DND-41 (cell line): ENCODE measurements around the gene SPDL1.

Experiments
- ATAC-seq: fragments of 200-7000 bp; cut with Tn5 transposase; 3 replicates; pipeline ENCODE4 v1.9.1; 2021; ENCODE audit warnings: low read depth; ENCODE audit not compliant: insufficient read depth
- DNase-seq: peaks from one replicate; pipeline ENCODE4 v3.0.0-alpha.2; 2020
- H2AFZ ChIP-seq: 2 replicates; pipeline ENCODE4 v1.6.0; 2012; ENCODE audit warnings: low read depth, low read length
- H3K27ac ChIP-seq: 2 replicates; pipeline ENCODE4 v1.5.1; 2012; ENCODE audit warnings: low read length, inconsistent platforms
- H3K27me3 ChIP-seq: fragments of 200-600 bp; sonication (generic); 2 replicates; pipeline ENCODE4 v1.6.0; 2012; ENCODE audit warnings: low read length, mild to moderate bottlenecking, inconsistent platforms; ENCODE audit not compliant: insufficient read depth, poor library complexity
- H3K36me3 ChIP-seq: 2 replicates; pipeline ENCODE4 v1.5.1; 2012; ENCODE audit warnings: low read length, inconsistent platforms; ENCODE audit not compliant: insufficient read depth
- H3K4me1 ChIP-seq: 2 replicates; pipeline ENCODE4 v1.5.1; 2012; ENCODE audit warnings: mild to moderate bottlenecking, low read length; ENCODE audit not compliant: insufficient read depth
- H3K4me2 ChIP-seq: 2 replicates; pipeline ENCODE4 v1.6.0; 2012; ENCODE audit warnings: mild to moderate bottlenecking, moderate library complexity, low read length, inconsistent platforms; ENCODE audit not compliant: insufficient read depth
- H3K4me3 ChIP-seq, 2 experiments: fragments of 200-600 bp in 1 of 2; shearing (Covaris generic) in 1 of 2; 2 replicates each; pipeline ENCODE4 v1.5.1; 2012 to 2016; ENCODE audit warnings: inconsistent platforms in 2 of 2, low read length in 2 of 2, mild to moderate bottlenecking in 2 of 2, low read depth in 1 of 2, moderate library complexity in 1 of 2
- H3K79me2 ChIP-seq: 2 replicates; pipeline ENCODE4 v1.6.0; 2012; ENCODE audit warnings: low read length, inconsistent platforms; ENCODE audit not compliant: insufficient read depth
- H3K9ac ChIP-seq: 2 replicates; pipeline ENCODE4 v1.6.0; 2012; ENCODE audit warnings: low read depth, mild to moderate bottlenecking, inconsistent platforms, low read length, moderate library complexity
- H3K9me3 ChIP-seq: 2 replicates; pipeline ENCODE4 v1.5.1; 2012; ENCODE audit warnings: low read length, moderate library complexity, mild to moderate bottlenecking, inconsistent platforms; ENCODE audit not compliant: insufficient read depth, severe bottlenecking
- H4K20me1 ChIP-seq: 2 replicates; pipeline ENCODE4 v1.6.0; 2012; ENCODE audit warnings: low read length; ENCODE audit not compliant: insufficient read depth
- CTCF ChIP-seq: IDR thresholded peaks from 2 replicates; pipeline ENCODE4 v1.5.1; 2012; ENCODE audit warnings: borderline replicate concordance, low read length, moderate library complexity, mild to moderate bottlenecking; ENCODE audit not compliant: poor library complexity, severe bottlenecking; ENCODE audit errors: extremely low read depth
- EZH2 ChIP-seq: IDR thresholded peaks from 3 replicates; pipeline ENCODE4 v1.6.1; 2012; ENCODE audit warnings: borderline replicate concordance, low read depth, mild to moderate bottlenecking, moderate library complexity, low read length, inconsistent platforms; ENCODE audit not compliant: severe bottlenecking

SPDL1 gene

GRCh38 chr5:169606279-169606678 lies 22.7 kb downstream of the SPDL1 start:
- no peak for TF ChIP-seq EZH2
- TF ChIP-seq CTCF: no peak
- H3K27ac ChIP-seq: no peak overlapping the region
- no peak overlapping the region for H2AFZ ChIP-seq
- H3K4me2 ChIP-seq: no peak overlapping the region
- no peaks in the 10 kb centered on the region for H3K79me2 ChIP-seq
- H3K4me3 ChIP-seq: no peak overlapping the region
- no peak for ATAC-seq
- H4K20me1 ChIP-seq: no peaks in the 10 kb centered on the region; the same call in 1 of the 2 replicates
- H3K9me3 ChIP-seq: peaks cover 5% of the 10 kb centered on the region
- no peak for DNase-seq
- H3K36me3 ChIP-seq: peaks cover 36% of the 10 kb centered on the region
- H3K9ac ChIP-seq: no peak overlapping the region
- peaks cover 4% of the 10 kb centered on the region for H3K27me3 ChIP-seq
- no peaks in the 10 kb centered on the region for H3K4me1 ChIP-seq

- peaks cover 4% of the 10 kb centered on the region for H3K27me3 ChIP-seq
- H3K4me3 ChIP-seq: no peak overlapping the region
- no peak overlapping the region for H2AFZ ChIP-seq
- H3K9me3 ChIP-seq: peaks cover 5% of the 10 kb centered on the region
- TF ChIP-seq CTCF: no peak
- no peak for TF ChIP-seq EZH2
- DNase-seq (no peak), ATAC-seq (no peak)
- no peak overlapping the region for H3K4me2 ChIP-seq
- H3K4me1 ChIP-seq: no peaks in the 10 kb centered on the region
- peaks cover 20% of the 10 kb centered on the region for H3K36me3 ChIP-seq
- H4K20me1 ChIP-seq: no peaks in the 10 kb centered on the region; the same call in 1 of the 2 replicates
- H3K27ac ChIP-seq: no peak overlapping the region
- H3K9ac ChIP-seq: no peak overlapping the region
- no peaks in the 10 kb centered on the region for H3K79me2 ChIP-seq
These were observed 24.3 kb downstream of the SPDL1 start for GRCh38 chr5:169607882-169608281.

- no peak overlapping the region for H2AFZ ChIP-seq
- no peak overlapping the region for H3K27ac ChIP-seq
- TF ChIP-seq CTCF (no peak), EZH2 (no peak)
These were observed 26.1 kb downstream of the SPDL1 start for GRCh38 chr5:169609716-169610115.

GRCh38 chr5:169610606-169611005 lies 27.0 kb downstream of the SPDL1 start:
- Histone ChIP-seq H4K20me1 (no peaks in the 10 kb centered on the region), H2AFZ (no peak overlapping the region), H3K27me3 (peaks cover 4% of the 10 kb centered on the region), H3K4me2 (no peak overlapping the region), H3K9ac (no peak overlapping the region), H3K79me2 (no peaks in the 10 kb centered on the region), H3K4me1 (no peaks in the 10 kb centered on the region), H3K9me3 (peaks cover 5% of the 10 kb centered on the region), H3K27ac (no peak overlapping the region), H3K36me3 (no peaks in the 10 kb centered on the region), H3K4me3 (no peak overlapping the region)
- TF ChIP-seq EZH2 (no peak), CTCF (no peak)
- no peak for DNase-seq
- ATAC-seq: no peak

More at GRCh38 chr5:169609716-169610115, 26.1 kb downstream of the SPDL1 start:
- Histone ChIP-seq H3K79me2 (no peaks in the 10 kb centered on the region), H3K36me3 (peaks cover 1% of the 10 kb centered on the region; the same call in 1 of the 2 replicates), H3K4me1 (no peaks in the 10 kb centered on the region), H3K4me2 (no peak overlapping the region), H3K9ac (no peak overlapping the region), H3K9me3 (peaks cover 5% of the 10 kb centered on the region), H4K20me1 (no peaks in the 10 kb centered on the region), H3K4me3 (no peak overlapping the region), H3K27me3 (peaks cover 4% of the 10 kb centered on the region)
- ATAC-seq (no peak), DNase-seq (no peak)
